Measurements from ENCODE around the gene ADD1.

DNA sequence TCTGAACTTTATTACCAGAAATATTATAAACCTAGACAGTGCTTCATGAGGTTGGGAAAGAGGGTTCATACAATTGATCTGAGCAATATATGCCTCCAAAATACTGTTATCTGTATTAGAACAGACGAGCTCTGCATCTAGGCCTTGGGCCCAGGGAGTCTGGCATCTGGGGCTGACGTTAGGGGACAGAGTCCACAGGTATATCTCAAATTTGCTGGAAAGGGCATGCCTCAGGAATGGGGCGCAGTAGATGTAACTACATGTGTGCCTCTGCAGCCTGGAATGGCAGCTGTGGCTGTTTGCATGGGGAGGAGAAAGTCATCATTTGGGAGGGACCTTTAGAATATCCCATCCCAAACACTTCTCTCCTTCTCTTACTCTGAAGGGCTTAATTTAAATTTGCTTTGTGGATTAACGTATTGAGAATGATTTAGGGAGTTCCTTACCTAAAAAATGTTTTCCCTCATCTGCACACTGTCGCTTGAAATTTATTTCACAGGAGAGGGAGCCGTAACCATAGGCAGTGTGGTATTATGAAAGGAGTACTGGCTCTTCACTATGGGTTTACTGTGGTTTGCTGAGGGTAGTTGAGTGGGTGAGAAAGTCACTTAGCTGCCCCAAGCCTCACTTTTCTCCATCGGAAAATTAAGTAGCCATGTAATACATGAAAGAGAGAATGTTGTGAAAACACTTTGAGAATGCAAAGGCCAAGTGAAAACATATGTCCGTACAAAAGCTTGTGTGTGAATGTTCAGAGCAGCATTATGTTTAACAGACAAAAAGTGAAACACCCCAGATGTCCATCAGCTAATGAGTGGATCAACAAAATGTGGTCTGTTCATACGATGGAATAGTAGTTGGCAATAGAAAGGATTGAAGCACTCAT, 5.9 kb downstream of the ADD1 start:
- 0 out of 2 replicates have a peak, but pooled peaks have one; percentile 35 for TF ChIP-seq EZH2phosphoT487 (IDR thresholded peaks at IDR 0.05; ENCODE audit: insufficient read depth, low read depth)
- TF ChIP-seq EZH2 (IDR thresholded peaks at IDR 0.05; ENCODE audit: insufficient read depth, poor library complexity, severe bottlenecking) = no peak

All from GM23248 (cell line).